Lower lobe of right lung (tissue), 2 donors: Measurements from ENCODE around the gene MEX3C. TPM values are rescaled to one million over a fixed set of nuclear protein-coding genes. Genes with fewer than 3 reads are reported as not detected.
A peak's percentile ranks its signal among the peaks of the same experiment; 100 is the strongest.

ENCODE experiments used
- ATAC-seq, 2 donors: fragments of 200-7000 bp; cut with Tn5 transposase; one replicate each; pipeline ENCODE4 v1.9.1; 2020 to 2022; ENCODE audit warnings: mild to moderate bottlenecking in 2 of 2, moderate library complexity in 2 of 2
- DNase-seq: peaks from one replicate; pipeline ENCODE4 v3.0.0-alpha.2; 2020
- H3K27ac ChIP-seq: fragments of 200-600 bp; one replicate; pipeline ENCODE4 v1.8.0; 2022
- H3K27me3 ChIP-seq: fragments of 200-600 bp; one replicate; pipeline ENCODE4 v1.8.0; 2022; ENCODE audit warnings: low read depth
- H3K36me3 ChIP-seq: fragments of 200-600 bp; one replicate; pipeline ENCODE4 v1.8.0; 2022; ENCODE audit warnings: mild to moderate bottlenecking
- H3K4me1 ChIP-seq: fragments of 200-600 bp; one replicate; pipeline ENCODE4 v1.8.0; 2022
- H3K4me3 ChIP-seq: fragments of 200-600 bp; one replicate; pipeline ENCODE4 v1.8.0; 2022; ENCODE audit warnings: mild to moderate bottlenecking
- H3K9me3 ChIP-seq: fragments of 200-600 bp; one replicate; pipeline ENCODE4 v1.8.0; 2022
- intact Hi-C: fragments of 100-400 bp; cut with DNase I; formaldehyde crosslinking; loops from one replicate; pipeline ENCODE4 v1.11.0; 2022
- long read RNA-seq: library from polyadenylated mRNA; unstranded; transcript quantifications from one replicate; pipeline ENCODE4 v2.0.0, GENCODE V29; 2021
- total RNA-seq: library from RNA; stranded (reverse); fragmentation: NEBNext Ultra II Directional; extraction: Animal tissue kit (Norgen Biotek cat#: 25700); gene quantifications from one replicate; pipeline ENCODE4 v1.2.1, GENCODE V29; 2021
- TF ChIP-seq, protein P1 (sequence below): fragments of 200-600 bp; IDR thresholded peaks from one replicate; pipeline ENCODE4 v1.8.0; 2022; ENCODE audit warnings: antibody characterized with exemption, mild to moderate bottlenecking
- donor health status: DM: no; HTN: yes; CAD: no; lungs with severe emphysema.

Gene MEX3C
- 21.2 TPM for total RNA-seq
- long read RNA-seq, transcript MEX3C-201 (2 exons, 3,781 nt): major isoform, 10 of 11 reads
- long read RNA-seq, partial matches to known transcripts: 0 of 11 reads
- long read RNA-seq, other reads (novel, unspliced or antisense): 1 of 11 reads

DNA sequence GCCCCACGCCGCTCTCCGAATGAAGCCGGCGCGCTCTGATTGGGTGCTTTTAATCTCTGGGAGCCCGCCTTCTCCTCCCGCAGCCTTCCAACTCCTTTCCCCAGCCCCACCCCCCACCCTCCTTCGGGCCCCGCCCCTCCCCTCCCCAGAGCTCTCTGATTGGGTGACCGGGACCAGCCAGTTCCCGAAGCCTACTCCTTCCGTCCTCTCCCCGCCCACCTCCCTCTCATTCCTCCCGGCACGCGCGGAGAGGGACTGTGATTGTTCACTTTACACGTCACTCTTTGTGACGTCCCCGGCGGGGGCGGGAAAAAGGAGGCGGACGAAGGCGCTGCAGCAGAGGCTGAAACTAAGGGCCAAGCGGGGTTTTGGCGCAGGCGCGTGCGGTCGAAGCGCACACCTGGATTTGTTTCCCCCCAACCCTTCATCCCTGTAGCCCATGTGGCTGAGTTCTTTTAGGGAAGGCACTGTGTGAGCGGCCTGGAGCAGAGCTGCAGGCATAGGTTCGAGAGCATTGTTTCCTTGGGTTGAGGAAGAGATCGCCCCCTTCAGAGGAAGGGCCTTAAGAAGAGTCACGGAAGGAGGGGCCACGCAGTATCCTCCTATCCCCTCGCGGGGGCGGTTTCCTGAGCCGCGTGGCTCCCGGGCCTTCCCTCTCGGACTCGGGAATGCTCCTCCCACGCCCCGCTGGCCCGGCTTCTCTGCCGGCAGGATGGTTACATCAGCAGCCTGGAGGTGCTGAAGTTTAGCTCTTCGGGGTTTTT, at the start of gene MEX3C:
MEX3C (minus strand) TSS at position 21 of the 764 bp plus-strand sequence. CDS start 361 bp downstream, outside the sequence.
- ATAC-seq: peak; percentile 96 to 97
- TF ChIP-seq, protein P1, sequence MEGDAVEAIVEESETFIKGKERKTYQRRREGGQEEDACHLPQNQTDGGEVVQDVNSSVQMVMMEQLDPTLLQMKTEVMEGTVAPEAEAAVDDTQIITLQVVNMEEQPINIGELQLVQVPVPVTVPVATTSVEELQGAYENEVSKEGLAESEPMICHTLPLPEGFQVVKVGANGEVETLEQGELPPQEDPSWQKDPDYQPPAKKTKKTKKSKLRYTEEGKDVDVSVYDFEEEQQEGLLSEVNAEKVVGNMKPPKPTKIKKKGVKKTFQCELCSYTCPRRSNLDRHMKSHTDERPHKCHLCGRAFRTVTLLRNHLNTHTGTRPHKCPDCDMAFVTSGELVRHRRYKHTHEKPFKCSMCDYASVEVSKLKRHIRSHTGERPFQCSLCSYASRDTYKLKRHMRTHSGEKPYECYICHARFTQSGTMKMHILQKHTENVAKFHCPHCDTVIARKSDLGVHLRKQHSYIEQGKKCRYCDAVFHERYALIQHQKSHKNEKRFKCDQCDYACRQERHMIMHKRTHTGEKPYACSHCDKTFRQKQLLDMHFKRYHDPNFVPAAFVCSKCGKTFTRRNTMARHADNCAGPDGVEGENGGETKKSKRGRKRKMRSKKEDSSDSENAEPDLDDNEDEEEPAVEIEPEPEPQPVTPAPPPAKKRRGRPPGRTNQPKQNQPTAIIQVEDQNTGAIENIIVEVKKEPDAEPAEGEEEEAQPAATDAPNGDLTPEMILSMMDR: peak; percentile 55
- H3K36me3 ChIP-seq: no peaks in the 10 kb centered on the region
- no peaks in the 10 kb centered on the region for H3K27me3 ChIP-seq
- intact Hi-C loops: no loop called here
- peak; percentile 99 for DNase-seq
- H3K4me3 ChIP-seq: peak within 1 kb of the TSS; percentile 81
- peaks cover 26% of the 10 kb centered on the region for H3K4me1 ChIP-seq
- H3K9me3 ChIP-seq: no peaks in the 10 kb centered on the region
- H3K27ac ChIP-seq: peak within 1 kb of the TSS; percentile 90

DNA sequence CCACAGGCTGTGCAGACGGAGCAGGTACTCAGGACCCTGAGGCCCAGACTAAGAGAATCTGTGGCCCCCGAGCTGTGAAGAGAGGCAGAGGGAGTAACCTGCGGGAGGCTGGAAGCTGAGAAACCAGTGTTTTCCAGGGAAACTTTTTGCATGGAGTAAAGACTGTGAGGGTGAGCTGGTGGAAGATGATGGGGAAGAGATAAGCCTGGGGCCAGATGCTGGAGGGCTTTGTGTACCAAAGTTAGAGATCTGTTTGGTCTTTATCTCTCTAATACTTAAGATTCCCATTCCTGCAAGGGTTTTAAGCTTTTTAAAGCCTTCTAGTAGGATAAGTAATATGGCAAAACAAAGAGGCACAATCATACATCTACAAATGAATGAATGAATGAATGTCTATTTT, 43.7 kb upstream of the MEX3C start:
- no peaks in the 10 kb centered on the region for H3K27me3 ChIP-seq
- no peak overlapping the region for H3K27ac ChIP-seq
- ATAC-seq: no peak
- H3K9me3 ChIP-seq: no peaks in the 10 kb centered on the region
- H3K4me1 ChIP-seq: no peaks in the 10 kb centered on the region
- no peak for DNase-seq
- no peak overlapping the region for H3K4me3 ChIP-seq
- intact Hi-C loops: no loop called here
- TF ChIP-seq, protein P1: no peak
- no peaks in the 10 kb centered on the region for H3K36me3 ChIP-seq

DNA sequence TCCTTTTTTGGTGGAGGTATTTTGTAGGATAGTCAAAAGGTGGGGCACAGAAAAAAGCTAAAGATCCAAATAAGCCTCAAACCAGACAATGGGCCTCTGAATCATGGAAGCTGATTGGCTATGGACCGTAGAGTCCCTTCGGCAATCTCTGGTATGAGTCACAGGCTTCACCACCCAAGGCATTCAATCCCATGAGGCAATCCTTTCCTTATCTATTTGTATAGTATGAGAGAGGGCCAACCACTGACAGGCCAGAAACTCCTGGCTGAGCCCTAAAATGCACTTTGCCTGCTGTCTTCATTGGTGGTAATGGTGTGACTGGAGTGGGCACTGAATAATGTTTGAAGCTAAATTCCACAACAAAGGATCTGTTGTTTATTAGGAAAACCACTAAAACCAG, 38.7 kb upstream of the MEX3C start:
- no peak overlapping the region for H3K27ac ChIP-seq
- TF ChIP-seq, protein P1: no peak
- H3K27me3 ChIP-seq: peaks cover 3% of the 10 kb centered on the region
- H3K9me3 ChIP-seq: no peaks in the 10 kb centered on the region
- no peaks in the 10 kb centered on the region for H3K4me1 ChIP-seq
- ATAC-seq (peak in 1 of 2 donors; percentile 32), DNase-seq (no peak)
- no peak overlapping the region for H3K4me3 ChIP-seq
- intact Hi-C loops: no loop called here
- no peaks in the 10 kb centered on the region for H3K36me3 ChIP-seq

DNA sequence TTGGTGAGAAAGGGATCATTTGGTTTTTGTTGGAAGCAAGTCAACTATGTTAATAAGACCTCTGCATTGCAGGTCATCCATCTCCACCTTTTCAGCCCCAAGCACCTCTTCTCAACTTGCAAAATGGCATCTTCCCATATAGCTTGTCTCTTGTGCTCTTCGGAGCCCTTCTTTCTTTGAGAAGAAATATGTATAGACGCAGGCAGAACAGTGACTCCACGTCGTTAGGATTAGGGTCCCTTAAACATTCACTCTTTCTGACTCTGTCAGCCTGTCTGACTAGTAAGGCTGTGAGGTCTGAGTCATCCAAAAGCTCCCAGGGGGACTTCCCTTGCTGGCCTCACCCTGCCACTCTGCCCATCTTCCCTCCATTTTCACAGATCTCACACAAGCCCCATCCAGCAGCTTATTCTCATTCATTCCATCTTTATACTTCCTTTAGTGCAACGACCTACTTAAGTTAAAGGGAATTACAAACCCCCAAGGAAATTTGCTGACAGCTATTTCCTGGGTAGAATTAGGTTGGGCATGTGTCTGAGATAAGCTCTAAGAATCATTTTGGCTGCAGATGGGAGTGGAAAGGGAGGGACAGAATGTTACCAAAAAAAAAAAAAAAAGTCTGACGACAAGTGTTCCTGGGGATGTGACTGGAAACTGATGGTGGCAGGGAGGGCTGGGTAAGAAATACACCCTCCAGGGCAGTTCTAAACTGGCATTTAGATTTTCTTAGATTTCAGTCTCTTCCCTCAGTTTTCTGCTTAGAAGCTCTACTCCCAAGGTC, 37.7 kb upstream of the MEX3C start:
- no peaks in the 10 kb centered on the region for H3K4me1 ChIP-seq
- H3K27ac ChIP-seq: no peak overlapping the region
- ATAC-seq: no peak
- no peaks in the 10 kb centered on the region for H3K36me3 ChIP-seq
- no peak overlapping the region for H3K4me3 ChIP-seq
- no peaks in the 10 kb centered on the region for H3K9me3 ChIP-seq
- intact Hi-C loops: no loop called here
- DNase-seq: no peak
- peaks cover 3% of the 10 kb centered on the region for H3K27me3 ChIP-seq
- TF ChIP-seq, protein P1: no peak

DNA sequence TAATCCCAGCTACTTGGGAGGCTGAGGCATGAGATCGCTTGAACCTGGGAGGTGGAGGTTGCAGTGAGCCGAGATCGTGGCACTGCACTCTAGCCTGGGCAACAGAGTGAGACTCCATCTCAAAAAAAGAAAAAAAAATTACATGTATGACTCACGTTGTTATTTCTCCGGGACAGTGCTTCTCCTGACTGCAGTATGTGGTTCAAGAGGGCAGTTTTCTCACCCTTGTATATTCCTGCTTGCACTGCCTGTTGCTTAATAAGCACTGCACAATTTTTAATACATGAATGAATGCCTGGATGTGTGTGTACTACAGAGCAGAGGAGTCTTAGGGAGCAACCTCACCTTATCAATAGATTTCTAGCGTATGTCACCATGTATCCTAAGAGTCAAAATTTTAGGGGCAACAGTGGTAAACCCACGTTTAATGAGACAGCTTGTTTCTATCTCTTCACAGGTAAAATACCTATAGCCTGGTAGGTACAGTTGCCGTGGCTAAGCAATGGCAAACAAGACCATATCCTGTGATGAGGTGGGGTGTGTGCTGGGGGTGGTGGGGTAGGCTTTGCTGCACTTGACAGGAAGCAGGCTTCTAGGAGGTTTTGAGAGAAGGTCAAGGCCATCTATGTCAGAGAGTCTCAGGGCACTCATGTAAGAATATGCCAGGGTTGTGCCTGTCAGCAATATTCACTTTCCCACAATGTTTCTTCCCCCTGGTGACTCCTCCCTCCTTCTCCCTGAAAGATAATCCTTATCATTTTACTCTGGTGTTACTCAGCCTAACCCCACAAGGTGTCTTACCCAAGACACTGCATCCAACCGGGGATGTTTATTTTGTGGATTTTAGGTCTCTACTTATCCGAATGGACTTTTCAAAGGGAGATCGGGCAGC, 36.9 kb upstream of the MEX3C start:
- no peak overlapping the region for H3K4me3 ChIP-seq
- intact Hi-C loops: no loop called here

More for the DNA sequence above, 36.9 kb upstream of the MEX3C start:
- ATAC-seq (no peak), DNase-seq (no peak)
- H3K27me3 ChIP-seq: peaks cover 3% of the 10 kb centered on the region
- no peaks in the 10 kb centered on the region for H3K9me3 ChIP-seq
- TF ChIP-seq, protein P1: no peak
- H3K27ac ChIP-seq: no peak overlapping the region
- H3K36me3 ChIP-seq: no peaks in the 10 kb centered on the region
- H3K4me1 ChIP-seq: no peaks in the 10 kb centered on the region
